IMR-90 (cell line): ENCODE data around the gene SPINT4. TPM values are rescaled to one million over a fixed set of nuclear protein-coding genes. Genes with fewer than 3 reads are reported as not detected.

Experiments
- ATAC-seq: fragments of 200-7000 bp; cut with Tn5 transposase; 2 replicates; pipeline ENCODE4 v1.9.1; 2020; ENCODE audit warnings: low read depth, mild to moderate bottlenecking, moderate library complexity
- BruUV-seq: library from RNA; stranded (reverse); fragments of 400-500 nt; replicated peaks from 2 replicates; lab custom pipeline; 2021; lab: Mats Ljungman, UMichigan
- CTCF ChIA-PET: fragments of 300-600 bp; formaldehyde crosslinking; extraction: SDS; loops from one replicate; lab custom pipeline; 2021; ENCODE audit warnings: antibody characterized with exemption; lab: Yijun Ruan, JAX
- POLR2A ChIA-PET: fragments of 300-600 bp; sonication (Branson Sonifier 250); formaldehyde crosslinking; loops from one replicate; lab custom pipeline; 2022; ENCODE audit warnings: antibody characterized with exemption; ENCODE audit not compliant: unreplicated experiment; lab: Charles Lee
- DNase-seq: peaks from one replicate; pipeline ENCODE4 v3.0.0; 2013
- H2AFZ ChIP-seq: replicated peaks from 2 replicates; pipeline ENCODE3; 2013; ENCODE audit warnings: low read length, mild to moderate bottlenecking; ENCODE audit not compliant: poor library complexity
- H2AK5ac ChIP-seq: 2 replicates; pipeline ENCODE4 v1.6.1; 2013; ENCODE audit warnings: low read depth, low read length, inconsistent platforms
- H2AK9ac ChIP-seq: replicated peaks from 2 replicates; pipeline ENCODE3; 2013; ENCODE audit warnings: mild to moderate bottlenecking, low read depth, low read length, moderate library complexity; ENCODE audit not compliant: poor library complexity
- H2BK120ac ChIP-seq: 2 replicates; pipeline ENCODE4 v1.6.1; 2013; ENCODE audit warnings: low read depth, low read length, inconsistent platforms
- H2BK15ac ChIP-seq: 3 replicates; pipeline ENCODE4 v1.6.1; 2013; ENCODE audit warnings: low read depth, low read length, inconsistent platforms
- H2BK20ac ChIP-seq: 2 replicates; pipeline ENCODE4 v1.6.1; 2013; ENCODE audit warnings: low read depth, mild to moderate bottlenecking, inconsistent platforms, low read length, moderate library complexity
- H2BK5ac ChIP-seq: 2 replicates; pipeline ENCODE4 v1.6.1; 2013; ENCODE audit warnings: mild to moderate bottlenecking, low read depth, low read length, inconsistent platforms; ENCODE audit not compliant: poor library complexity, severe bottlenecking
- H3K14ac ChIP-seq: replicated peaks from 2 replicates; pipeline ENCODE4 v1.6.1; 2013; ENCODE audit warnings: low read depth, low read length, inconsistent platforms
- H3K18ac ChIP-seq: 2 replicates; pipeline ENCODE4 v1.6.1; 2013; ENCODE audit warnings: low read depth, low read length, control low read depth
- H3K23ac ChIP-seq: 2 replicates; pipeline ENCODE4 v1.6.1; 2013; ENCODE audit warnings: low read depth, low read length, inconsistent platforms
- H3K27ac ChIP-seq: 2 replicates; pipeline ENCODE4 v1.5.1; 2013; ENCODE audit warnings: mild to moderate bottlenecking, control low read depth, low read length; ENCODE audit not compliant: insufficient read depth
- H3K27me3 ChIP-seq: 2 replicates; pipeline ENCODE4 v1.6.1; 2013; ENCODE audit warnings: low read length; ENCODE audit not compliant: control insufficient read depth, insufficient read depth
- H3K36me3 ChIP-seq: 2 replicates; pipeline ENCODE4 v1.6.1; 2013; ENCODE audit warnings: low read length, mixed read lengths; ENCODE audit not compliant: control insufficient read depth, insufficient read depth
- H3K4ac ChIP-seq: 2 replicates; pipeline ENCODE4 v1.6.1; 2013; ENCODE audit warnings: low read depth, low read length, inconsistent platforms
- H3K4me1 ChIP-seq: 2 replicates; pipeline ENCODE4 v1.6.1; 2013; ENCODE audit warnings: low read length, mixed read lengths; ENCODE audit not compliant: control insufficient read depth, insufficient read depth
- H3K4me2 ChIP-seq: 2 replicates; pipeline ENCODE4 v1.6.1; 2013; ENCODE audit warnings: low read depth, mild to moderate bottlenecking, control low read depth, low read length, moderate library complexity
- H3K4me3 ChIP-seq: 2 replicates; pipeline ENCODE4 v1.5.1; 2013; ENCODE audit warnings: low read depth, mild to moderate bottlenecking, control low read depth, low read length, moderate library complexity; ENCODE audit not compliant: insufficient read depth
- H3K56ac ChIP-seq: 2 replicates; pipeline ENCODE4 v1.6.1; 2013; ENCODE audit warnings: low read length, inconsistent platforms; ENCODE audit not compliant: insufficient read depth; ENCODE audit errors: extremely low read depth
- H3K79me1 ChIP-seq, 2 experiments: 2 replicates each; pipeline ENCODE4 v1.6.1; 2013; ENCODE audit warnings: low read length in 2 of 2, inconsistent platforms in 1 of 2, low read depth in 1 of 2
- H3K9ac ChIP-seq: 2 replicates; pipeline ENCODE4 v1.6.1; 2013; ENCODE audit warnings: low read depth, low read length, control low read depth
- H3K9me1 ChIP-seq: 2 replicates; pipeline ENCODE4 v1.6.1; 2013; ENCODE audit warnings: low read length, inconsistent platforms; ENCODE audit not compliant: insufficient read depth
- H3K9me3 ChIP-seq: 2 replicates; pipeline ENCODE4 v1.6.1; 2013; ENCODE audit warnings: low read length; ENCODE audit not compliant: control insufficient read depth, insufficient read depth
- H4K20me1 ChIP-seq: 2 replicates; pipeline ENCODE4 v1.6.1; 2013; ENCODE audit warnings: low read length, inconsistent platforms; ENCODE audit not compliant: insufficient read depth
- H4K5ac ChIP-seq: 2 replicates; pipeline ENCODE4 v1.6.1; 2013; ENCODE audit warnings: mild to moderate bottlenecking, low read depth, low read length, control low read depth
- H4K8ac ChIP-seq, 2 experiments: 2 replicates each; pipeline ENCODE4 v1.6.1; 2013; ENCODE audit warnings: low read depth in 2 of 2, low read length in 2 of 2, control low read depth in 1 of 2, inconsistent platforms in 1 of 2
- H4K91ac ChIP-seq: 2 replicates; pipeline ENCODE4 v1.6.1; 2013; ENCODE audit warnings: low read depth, low read length, inconsistent platforms; ENCODE audit not compliant: insufficient read depth
- CEBPB ChIP-seq: IDR thresholded peaks from 2 replicates; pipeline ENCODE4 v1.6.1; 2012; ENCODE audit warnings: low read depth, low read length, improper control_type of control experiment
- CHD1 ChIP-seq: IDR thresholded peaks from 2 replicates; pipeline ENCODE4 v1.6.1; 2012; ENCODE audit warnings: low read depth, low read length, improper control_type of control experiment
- FOS ChIP-seq: fragments of 150-350 bp; IDR thresholded peaks from 2 replicates; pipeline ENCODE4 v1.6.1; 2016; ENCODE audit warnings: low read depth, low read length
- MAFK ChIP-seq: IDR thresholded peaks from 2 replicates; pipeline ENCODE4 v1.6.1; 2012; ENCODE audit warnings: low read depth, low read length, improper control_type of control experiment
- MAZ ChIP-seq: IDR thresholded peaks from 2 replicates; pipeline ENCODE4 v1.6.1; 2012; ENCODE audit warnings: low read depth, mild to moderate bottlenecking, low read length, improper control_type of control experiment, moderate library complexity, borderline replicate concordance
- MXI1 ChIP-seq: IDR thresholded peaks from 2 replicates; pipeline ENCODE4 v1.6.1; 2012; ENCODE audit warnings: low read depth, mild to moderate bottlenecking, low read length, moderate library complexity, borderline replicate concordance
- POLR2A ChIP-seq: IDR thresholded peaks from 2 replicates; pipeline ENCODE4 v1.6.1; 2012; ENCODE audit warnings: mild to moderate bottlenecking, low read depth, low read length
- RAD21 ChIP-seq: IDR thresholded peaks from 2 replicates; pipeline ENCODE4 v1.6.1; 2012; ENCODE audit warnings: low read length, improper control_type of control experiment
- RCOR1 ChIP-seq: IDR thresholded peaks from 2 replicates; pipeline ENCODE4 v1.6.1; 2012; ENCODE audit warnings: mild to moderate bottlenecking, low read length, improper control_type of control experiment; ENCODE audit not compliant: insufficient replicate concordance
- SMC3 ChIP-seq: fragments of 150-350 bp; IDR thresholded peaks from 2 replicates; pipeline ENCODE4 v1.6.1; 2016; ENCODE audit warnings: low read depth, mild to moderate bottlenecking, antibody characterized with exemption, low read length, moderate library complexity
- WGBS, 2 experiments: methylation state at CpG; one replicate each; pipeline versions ENCODE4 v1.1.5 to v1.1.7; 2013; ENCODE audit warnings: missing lambda C conversion rate in 2 of 2; ENCODE audit not compliant: insufficient read length in 1 of 2; ENCODE audit errors: extremely low coverage in 2 of 2; 5-methylcytosine and 5-hydroxymethylcytosine counted together
- dilution Hi-C: fragments of 300-500 bp; cut with HindIII; formaldehyde crosslinking; loops from one replicate; pipeline ENCODE4 v1.14.3; 2018; ENCODE audit warnings: low sequenced_read_pairs; ENCODE audit not compliant: unreplicated experiment
- in situ Hi-C: fragments of 300-500 bp; cut with MboI; formaldehyde crosslinking; loops from 3 replicates; pipeline ENCODE4 v1.14.3; 2019; ENCODE audit warnings: low sequenced_read_pairs, inconsistent platforms, mixed read lengths
- intact Hi-C: fragments of 100-400 bp; cut with micrococcal nuclease; formaldehyde crosslinking; loops from 2 replicates; pipeline ENCODE4 v1.10.0; 2022
- polyA plus RNA-seq, 3 experiments: library from polyadenylated mRNA; depleted of rRNA; stranded (reverse); fragments of >200 nt; gene quantifications; 2 replicates each; pipeline ENCODE4 v1.2.3, GENCODE V29; 2012; ENCODE audit warnings: low replicate concordance in 1 of 3
- total RNA-seq: library from RNA; depleted of rRNA; stranded (reverse); fragments of >200 nt; gene quantifications from 2 replicates; pipeline ENCODE4 v1.2.3, GENCODE V29; 2012
- TF ChIP-seq, protein P1 (sequence below): fragments of 150-350 bp; IDR thresholded peaks from 2 replicates; pipeline ENCODE4 v1.6.1; 2017; ENCODE audit warnings: mild to moderate bottlenecking, antibody characterized with exemption, low read length, low read depth
- TF ChIP-seq, protein P2 (sequence below): conservative IDR thresholded peaks from 2 replicates; pipeline ENCODE4 v1.5.1; 2012; ENCODE audit warnings: mild to moderate bottlenecking, low read depth, low read length, improper control_type of control experiment
- TF ChIP-seq, protein P3 (sequence below): fragments of 150-350 bp; IDR thresholded peaks from 2 replicates; pipeline ENCODE4 v1.6.1; 2016; ENCODE audit warnings: low read depth, mild to moderate bottlenecking, low read length, moderate library complexity, borderline replicate concordance

Gene SPINT4
- total and polyA plus RNA-seq, 2 of the 4 experiments (the other 2 are of a cell fraction) = not detected

DNA sequence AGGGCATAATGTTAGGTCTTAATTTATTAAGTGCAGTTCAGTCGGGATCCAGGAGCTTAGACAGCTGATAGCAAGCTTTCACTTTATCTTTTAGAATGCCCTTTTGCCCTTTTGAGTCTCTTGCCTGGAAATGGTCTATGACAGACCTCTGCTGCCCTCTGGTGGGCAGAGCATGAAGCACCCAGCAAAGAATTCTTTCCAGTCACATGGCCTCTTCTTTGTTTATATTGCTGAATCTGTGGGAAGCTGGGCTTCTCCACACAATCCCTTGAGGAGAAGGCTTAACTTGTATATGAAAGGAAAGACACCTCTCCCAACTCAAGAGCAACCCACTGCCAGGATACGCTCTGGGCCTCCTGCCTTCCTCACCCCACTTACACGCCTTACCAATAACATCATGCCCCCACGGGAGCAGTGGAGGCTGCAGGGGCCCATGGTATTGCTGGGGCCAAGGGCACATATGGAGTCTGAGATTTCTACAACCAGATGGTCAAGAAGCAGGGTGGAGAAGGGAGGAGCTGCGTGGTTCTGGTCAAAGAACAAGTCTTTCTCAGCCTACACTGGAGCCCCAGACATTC lies 49.1 kb downstream of the SPINT4 start:
- WGBS, 2 experiments = no CpG with 5 or more reads among the region's 5 CpGs
- Histone ChIP-seq H2BK15ac (peak overlapping the region; percentile 12; the same call in 1 of the 3 replicates), H3K9ac (peak overlapping the region; percentile 13; the same call in 1 of the 2 replicates), H3K27me3 (peaks cover 21% of the 10 kb centered on the region), H3K56ac (no peak overlapping the region), H2AK5ac (no peak overlapping the region; the same call in 1 of the 2 replicates), H3K27ac (peak overlapping the region; percentile 69; the same call in 1 of the 2 replicates), H4K8ac (peak overlapping the region; percentile 3 to 46; a peak in 2 of 4 replicates), H3K4ac (0 out of 2 replicates have a peak overlapping the region, but pooled peaks have one; percentile 25), H2AFZ (peak overlapping the region; percentile 81), H3K4me2 (peak overlapping the region; percentile 34; the same call in 1 of the 2 replicates), H3K9me3 (no peaks in the 10 kb centered on the region), H3K18ac (peak overlapping the region; percentile 83), H2BK5ac (peak overlapping the region; percentile 15), H3K79me1 (no peaks in the 10 kb centered on the region), H3K14ac (peak overlapping the region; percentile 55; the same call in 1 of the 2 replicates), H4K20me1 (no peaks in the 10 kb centered on the region), H3K23ac (no peak overlapping the region), H3K9me1 (peaks cover 5% of the 10 kb centered on the region; the same call in 1 of the 2 replicates), H2BK20ac (peak overlapping the region; percentile 63), H4K91ac (peak overlapping the region; percentile 54), H2AK9ac (peak overlapping the region; percentile 67), H4K5ac (peak overlapping the region; percentile 71; the same call in 1 of the 2 replicates), H3K4me3 (no peak overlapping the region), H3K4me1 (peaks cover 7% of the 10 kb centered on the region), H3K36me3 (no peaks in the 10 kb centered on the region), H2BK120ac (peak overlapping the region; percentile 67)
- TF ChIP-seq MAFK = peak; percentile 14; the same call in 1 of the 2 replicates
- TF ChIP-seq FOS = no peak
- peak; percentile 92 for TF ChIP-seq SMC3
- TF ChIP-seq CHD1 = no peak
- TF ChIP-seq, protein P1, sequence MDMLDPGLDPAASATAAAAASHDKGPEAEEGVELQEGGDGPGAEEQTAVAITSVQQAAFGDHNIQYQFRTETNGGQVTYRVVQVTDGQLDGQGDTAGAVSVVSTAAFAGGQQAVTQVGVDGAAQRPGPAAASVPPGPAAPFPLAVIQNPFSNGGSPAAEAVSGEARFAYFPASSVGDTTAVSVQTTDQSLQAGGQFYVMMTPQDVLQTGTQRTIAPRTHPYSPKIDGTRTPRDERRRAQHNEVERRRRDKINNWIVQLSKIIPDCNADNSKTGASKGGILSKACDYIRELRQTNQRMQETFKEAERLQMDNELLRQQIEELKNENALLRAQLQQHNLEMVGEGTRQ = peak; percentile 96
- no peak for TF ChIP-seq POLR2A
- no peak for TF ChIP-seq MXI1
- peak; percentile 13; the same call in 1 of the 2 replicates for TF ChIP-seq MAZ
- no peak for TF ChIP-seq CEBPB
- TF ChIP-seq, protein P2, sequence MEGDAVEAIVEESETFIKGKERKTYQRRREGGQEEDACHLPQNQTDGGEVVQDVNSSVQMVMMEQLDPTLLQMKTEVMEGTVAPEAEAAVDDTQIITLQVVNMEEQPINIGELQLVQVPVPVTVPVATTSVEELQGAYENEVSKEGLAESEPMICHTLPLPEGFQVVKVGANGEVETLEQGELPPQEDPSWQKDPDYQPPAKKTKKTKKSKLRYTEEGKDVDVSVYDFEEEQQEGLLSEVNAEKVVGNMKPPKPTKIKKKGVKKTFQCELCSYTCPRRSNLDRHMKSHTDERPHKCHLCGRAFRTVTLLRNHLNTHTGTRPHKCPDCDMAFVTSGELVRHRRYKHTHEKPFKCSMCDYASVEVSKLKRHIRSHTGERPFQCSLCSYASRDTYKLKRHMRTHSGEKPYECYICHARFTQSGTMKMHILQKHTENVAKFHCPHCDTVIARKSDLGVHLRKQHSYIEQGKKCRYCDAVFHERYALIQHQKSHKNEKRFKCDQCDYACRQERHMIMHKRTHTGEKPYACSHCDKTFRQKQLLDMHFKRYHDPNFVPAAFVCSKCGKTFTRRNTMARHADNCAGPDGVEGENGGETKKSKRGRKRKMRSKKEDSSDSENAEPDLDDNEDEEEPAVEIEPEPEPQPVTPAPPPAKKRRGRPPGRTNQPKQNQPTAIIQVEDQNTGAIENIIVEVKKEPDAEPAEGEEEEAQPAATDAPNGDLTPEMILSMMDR = peak; percentile 97
- no peak for TF ChIP-seq RCOR1
- TF ChIP-seq, protein P3, sequence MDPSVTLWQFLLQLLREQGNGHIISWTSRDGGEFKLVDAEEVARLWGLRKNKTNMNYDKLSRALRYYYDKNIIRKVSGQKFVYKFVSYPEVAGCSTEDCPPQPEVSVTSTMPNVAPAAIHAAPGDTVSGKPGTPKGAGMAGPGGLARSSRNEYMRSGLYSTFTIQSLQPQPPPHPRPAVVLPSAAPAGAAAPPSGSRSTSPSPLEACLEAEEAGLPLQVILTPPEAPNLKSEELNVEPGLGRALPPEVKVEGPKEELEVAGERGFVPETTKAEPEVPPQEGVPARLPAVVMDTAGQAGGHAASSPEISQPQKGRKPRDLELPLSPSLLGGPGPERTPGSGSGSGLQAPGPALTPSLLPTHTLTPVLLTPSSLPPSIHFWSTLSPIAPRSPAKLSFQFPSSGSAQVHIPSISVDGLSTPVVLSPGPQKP = no peak
- TF ChIP-seq RAD21 = peak; percentile 91
- in situ Hi-C loops = loop anchor here (5.0 to 25.0 kb wide), 2 partner anchors 234 to 454 kb away; partner anchors contain the start of genes EPPIN and WFDC6
- dilution Hi-C loops = no loop called here
- ChIA-PET POLR2A (interaction anchor here (1.4 kb wide), 1 partner anchor 427 kb away, joined by 4 read pairs; no protein-coding TSS in a partner anchor), CTCF (interaction anchor here (0.6 to 2.1 kb wide), 24 partner anchors 9 to 727 kb away, joined by 3 to 16 read pairs (median 4); no protein-coding TSS in a partner anchor)
- BruUV-seq = no TSS peak
- ATAC-seq (peak; percentile 93), DNase-seq (peak; percentile 80)
- intact Hi-C loops = loop anchor here (1.0 to 10.0 kb wide), 11 partner anchors 179 to 1076 kb away; partner anchors contain the start of genes NCOA5, STK4, SYS1 and TOMM34
